NCI-H524 treated with DMSO at 0.1 percent for 48 hours (cell line): ENCODE results near the gene YIPF5.
A peak's percentile ranks its signal among the peaks of the same experiment; 100 is the strongest.

Experiments used
- DNase-seq: peaks from one replicate; lab custom pipeline; 2025; lab: John Stamatoyannopoulos, UW

Gene YIPF5

DNA sequence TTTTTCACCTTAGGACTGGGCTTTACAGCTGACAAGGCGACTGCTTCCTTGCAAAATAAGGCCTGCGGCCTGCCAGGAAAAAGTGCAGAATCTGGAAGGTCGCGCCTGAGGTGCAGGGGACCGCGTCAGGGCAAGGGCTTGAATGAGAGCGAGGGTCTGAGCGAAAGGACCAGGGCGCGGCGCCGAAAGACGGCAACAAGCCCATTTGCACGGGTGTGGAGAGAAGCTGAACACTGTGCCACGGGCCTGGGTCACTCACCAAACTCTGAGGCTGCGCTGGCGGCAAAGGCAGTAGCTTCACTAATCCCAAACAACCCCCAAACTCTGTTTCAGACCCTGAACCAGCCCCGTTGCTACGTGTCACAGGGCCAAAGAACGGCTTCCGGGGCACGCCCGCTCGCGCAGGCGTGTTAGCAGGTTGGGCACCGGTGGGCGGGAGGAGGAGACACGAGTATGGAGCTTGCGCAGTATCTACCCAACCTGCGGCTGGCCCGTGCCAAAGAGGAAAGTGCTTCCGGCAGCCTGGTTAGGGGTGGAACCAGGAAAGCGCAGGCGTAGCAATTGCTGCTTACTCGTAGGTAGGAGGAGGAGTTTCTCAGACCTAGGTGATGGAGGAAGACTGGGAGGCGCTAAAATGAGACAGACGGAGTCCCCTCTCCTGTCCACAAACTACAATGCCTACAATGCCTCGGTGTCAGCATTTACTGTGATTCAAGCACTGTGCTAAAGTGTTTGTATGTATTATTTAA is at the start of gene YIPF5, which contains the start of gene KCTD16:
Gene YIPF5 (minus strand): TSS at position 384 of the 749 bp plus-strand sequence. CDS start 704 bp downstream, outside the sequence.
Gene KCTD16 (plus strand): TSS at position 598 of the 749 bp plus-strand sequence.
- DNase-seq = peak; percentile 83

GRCh38 chr5:144219869-144220268 is 49.4 kb upstream of the YIPF5 start:
- DNase-seq = no peak

DNA sequence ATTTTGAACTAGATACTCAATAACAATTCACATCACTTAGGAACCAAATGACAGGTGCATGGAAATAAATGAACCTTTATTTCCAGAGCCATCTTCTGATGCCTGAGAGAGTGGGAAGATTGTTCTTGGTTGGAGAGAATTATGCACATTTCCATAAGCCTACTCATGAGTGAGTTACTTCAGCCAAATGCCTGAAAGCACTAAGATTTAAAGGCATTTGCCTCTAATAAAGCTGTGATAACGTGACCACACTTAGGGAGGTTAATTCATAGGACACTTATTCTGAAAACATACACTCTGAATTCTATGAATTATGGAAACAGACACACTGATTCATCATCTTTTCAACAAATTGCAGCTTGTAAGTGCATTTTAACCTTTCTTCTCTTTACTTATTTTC is 40.2 kb upstream of the YIPF5 start:
- DNase-seq = no peak

- peak; percentile 91 for DNase-seq
These were observed 38.9 kb upstream of the YIPF5 start for GRCh38 chr5:144209361-144209760.

- DNase-seq = no peak
These were observed 37.5 kb upstream of the YIPF5 start for GRCh38 chr5:144207875-144208444.

GRCh38 chr5:144206141-144206540 is 35.7 kb upstream of the YIPF5 start:
- DNase-seq = no peak

GRCh38 chr5:144205141-144205551 is 34.7 kb upstream of the YIPF5 start:
- DNase-seq = no peak

GRCh38 chr5:144203750-144204596 is 33.5 kb upstream of the YIPF5 start:
- peak; percentile 40 for DNase-seq

- no peak for DNase-seq
These were observed 32.3 kb upstream of the YIPF5 start for GRCh38 chr5:144202726-144203125.

DNA sequence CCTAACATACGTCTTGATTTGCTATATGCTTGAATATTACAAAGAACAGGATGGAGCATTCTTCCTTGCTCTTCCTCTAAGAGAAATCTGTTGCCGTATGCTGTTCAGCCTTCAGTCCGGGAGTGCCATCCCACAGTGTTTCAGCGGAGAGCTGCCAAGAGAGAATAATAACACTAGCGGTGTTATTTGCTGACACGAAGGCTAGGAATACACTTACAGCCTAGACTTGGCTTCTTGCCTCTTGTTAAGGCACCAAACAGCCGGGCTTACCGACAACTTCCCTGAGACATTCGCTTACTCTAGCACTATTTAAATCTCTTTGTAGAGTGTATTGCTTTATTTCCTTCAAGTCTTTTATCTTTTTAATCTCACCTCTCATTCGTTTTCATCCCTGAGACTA is 31.6 kb upstream of the YIPF5 start:
- DNase-seq = no peak

DNA sequence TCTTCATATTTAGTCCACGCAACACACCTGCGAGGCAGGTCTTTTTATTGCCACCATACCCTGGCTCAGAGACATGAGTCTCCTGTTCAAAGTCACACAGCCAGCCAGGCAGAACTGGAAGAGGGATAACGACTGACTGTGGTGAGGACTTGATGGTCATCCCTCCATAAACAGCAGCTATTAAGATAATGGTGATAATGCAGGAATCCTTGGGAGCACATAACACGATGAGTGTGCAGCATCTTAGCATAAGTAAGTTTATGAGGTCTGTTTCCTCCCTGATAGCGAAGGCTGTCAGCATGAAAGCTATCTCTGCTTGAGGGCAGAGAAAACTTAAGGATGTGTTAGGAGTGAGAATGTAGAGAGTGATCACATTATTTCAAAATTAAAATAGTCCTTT is 31.1 kb upstream of the YIPF5 start:
- no peak for DNase-seq

DNA sequence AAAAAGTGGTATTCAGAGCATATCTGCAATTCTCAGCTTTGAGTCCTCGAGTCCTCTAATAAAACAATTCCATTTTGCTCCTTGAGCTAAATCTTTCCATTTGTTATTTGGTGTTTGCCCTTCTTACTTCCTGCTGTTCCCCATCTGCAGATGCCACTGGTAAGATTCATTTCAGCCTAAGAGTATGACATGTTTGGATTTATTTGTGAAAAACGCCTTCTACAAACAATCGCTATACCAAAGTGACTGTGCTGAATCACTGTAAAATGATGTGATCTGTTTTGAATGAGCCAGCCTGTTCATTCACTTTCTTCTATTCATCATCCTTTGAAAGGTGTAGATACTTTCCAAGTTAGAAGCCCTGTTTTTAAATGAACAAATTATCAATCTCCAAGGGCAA is 27.9 kb upstream of the YIPF5 start:
- DNase-seq = no peak

- DNase-seq = no peak
These were observed 26.2 kb upstream of the YIPF5 start for GRCh38 chr5:144196612-144197011.

- no peak for DNase-seq
These were observed 25.0 kb upstream of the YIPF5 start for GRCh38 chr5:144195448-144195847.

DNA sequence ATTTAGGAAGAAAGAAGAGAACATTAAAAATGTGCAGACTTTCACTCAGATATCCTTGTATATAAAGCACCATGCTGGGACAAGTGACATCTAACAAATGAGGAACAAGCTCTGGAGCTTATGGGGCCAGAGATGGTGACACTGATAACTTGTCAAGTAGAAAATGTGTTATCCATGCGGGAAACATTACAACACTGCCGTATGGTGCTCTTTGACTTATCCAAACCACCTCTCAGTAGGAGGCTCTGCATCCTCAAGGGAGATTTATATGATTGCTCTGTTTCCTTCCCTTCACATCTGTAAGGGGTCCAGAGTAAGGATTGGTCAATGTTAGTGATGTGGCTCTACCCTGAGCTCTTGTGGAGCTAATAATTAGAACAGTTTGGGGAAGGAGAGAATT is 23.7 kb upstream of the YIPF5 start:
- no peak for DNase-seq

- no peak for DNase-seq
These were observed 22.2 kb upstream of the YIPF5 start for GRCh38 chr5:144192661-144193060.

DNA sequence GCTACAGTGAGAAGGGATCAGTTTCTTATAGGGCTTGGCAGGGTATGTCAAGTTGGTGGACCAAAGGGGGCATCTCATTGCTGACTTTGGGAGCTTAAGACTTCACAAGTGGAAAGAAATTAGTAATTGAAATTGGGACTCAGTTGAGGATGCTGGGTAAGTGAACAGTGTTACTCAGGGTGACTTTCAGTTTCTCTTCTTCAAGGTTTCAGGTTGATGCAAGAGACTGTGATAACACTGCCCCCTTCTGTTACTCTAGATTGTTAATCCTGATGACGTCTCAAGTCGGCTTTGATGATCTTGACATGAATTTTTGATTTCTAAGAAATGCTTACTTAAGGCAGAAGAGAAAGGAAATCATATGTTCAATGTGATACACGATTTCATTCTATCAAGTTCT is 21.5 kb upstream of the YIPF5 start:
- DNase-seq = no peak

GRCh38 chr5:144191531-144191930 is 21.1 kb upstream of the YIPF5 start:
- DNase-seq = no peak

- no peak for DNase-seq
These were observed 19.5 kb upstream of the YIPF5 start for GRCh38 chr5:144189800-144190429.

GRCh38 chr5:144187699-144188294 is 17.3 kb upstream of the YIPF5 start:
- no peak for DNase-seq

DNA sequence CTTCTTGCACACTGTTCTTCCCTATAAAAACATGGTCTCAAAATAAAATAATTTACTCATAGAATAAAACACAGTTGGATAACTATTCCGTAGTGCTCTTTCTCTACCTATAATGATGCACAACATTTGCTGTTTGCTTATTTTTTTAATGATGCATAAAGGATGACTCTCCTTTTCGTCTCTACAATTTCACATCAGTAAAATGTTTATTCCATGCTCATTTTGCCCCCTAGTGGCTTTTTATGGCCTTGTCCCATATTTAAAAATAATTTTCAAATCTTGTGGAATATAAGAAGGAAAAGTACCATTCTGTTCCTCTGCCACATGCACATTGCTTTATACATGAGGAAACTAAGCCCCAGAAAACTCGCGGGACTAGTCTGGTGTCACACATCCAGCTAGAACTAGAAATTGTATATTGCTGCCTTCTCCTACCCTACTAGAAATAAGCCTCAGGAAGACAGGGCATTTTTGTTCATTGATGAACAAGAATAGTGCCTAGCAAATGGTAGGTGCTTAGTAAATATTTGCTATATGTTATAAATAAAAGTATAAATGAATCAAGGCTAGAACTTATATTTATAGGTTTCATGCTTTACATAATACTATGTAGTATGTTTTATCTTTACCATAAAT is 12.9 kb upstream of the YIPF5 start:
- DNase-seq = no peak
